Neural progenitor cell (in vitro differentiated cells): ENCODE results near the gene PDCD7. TPM values are rescaled to one million over a fixed set of nuclear protein-coding genes. Genes with fewer than 3 reads are reported as not detected.
"Not testable (repeated sequence)": the region's sequence is repeated elsewhere in the genome, so short reads cannot be mapped to it uniquely, and the experiment has no call there.

Experiments
- DNase-seq: peaks from one replicate; pipeline ENCODE4 v3.0.0-alpha.2; 2016; ENCODE audit warnings: low spot score
- H2AFZ ChIP-seq: fragments of 200-600 bp; sonication (generic); replicated peaks from 2 replicates; pipeline ENCODE4 v1.6.1; 2016; ENCODE audit warnings: antibody characterized with exemption
- H3F3A ChIP-seq: fragments of 200-600 bp; sonication (generic); 2 replicates; pipeline ENCODE4 v1.6.1; 2016; ENCODE audit warnings: antibody characterized with exemption, low read depth
- H3K27ac ChIP-seq: fragments of 200-600 bp; sonication (generic); 2 replicates; pipeline ENCODE4 v1.5.1; 2016; ENCODE audit warnings: mild to moderate bottlenecking
- H3K27me3 ChIP-seq: fragments of 200-600 bp; sonication (generic); 2 replicates; pipeline ENCODE4 v1.6.1; 2016; ENCODE audit warnings: mild to moderate bottlenecking, moderate library complexity
- H3K36me3 ChIP-seq: fragments of 200-600 bp; sonication (generic); 2 replicates; pipeline ENCODE4 v1.5.1; 2016
- H3K4me1 ChIP-seq: fragments of 200-600 bp; sonication (generic); 2 replicates; pipeline ENCODE4 v1.6.1; 2016; ENCODE audit warnings: mixed run types
- H3K4me2 ChIP-seq: fragments of 200-600 bp; sonication (generic); 2 replicates; pipeline ENCODE4 v1.6.1; 2016
- H3K4me3 ChIP-seq: fragments of 200-600 bp; sonication (generic); 2 replicates; pipeline ENCODE4 v1.5.1; 2016
- H3K79me2 ChIP-seq: fragments of 200-600 bp; sonication (generic); 2 replicates; pipeline ENCODE4 v1.6.1; 2016; ENCODE audit warnings: low read depth
- H3K9ac ChIP-seq: fragments of 200-600 bp; sonication (generic); 2 replicates; pipeline ENCODE4 v1.6.1; 2016
- H3K9me3 ChIP-seq: fragments of 200-600 bp; sonication (generic); 2 replicates; pipeline ENCODE4 v1.5.1; 2016; ENCODE audit warnings: low read depth
- H4K20me1 ChIP-seq: fragments of 200-600 bp; sonication (generic); 2 replicates; pipeline ENCODE4 v1.6.1; 2016; ENCODE audit warnings: low read depth
- H3K27ac Mint-ChIP-seq: 3 replicates; pipeline ENCODE4 v1.8.0; 2021; ENCODE audit warnings: mixed read lengths
- H3K27me3 Mint-ChIP-seq: 2 replicates; pipeline ENCODE4 v1.8.0; 2022; ENCODE audit warnings: low read depth, mild to moderate bottlenecking, inconsistent platforms, moderate library complexity, mixed read lengths; ENCODE audit not compliant: insufficient read depth
- H3K36me3 Mint-ChIP-seq: 3 replicates; pipeline ENCODE4 v1.8.0; 2021; ENCODE audit warnings: mixed read lengths
- H3K4me1 Mint-ChIP-seq: 3 replicates; pipeline ENCODE4 v1.8.0; 2021; ENCODE audit warnings: mixed read lengths
- H3K4me3 Mint-ChIP-seq: 3 replicates; pipeline ENCODE4 v1.8.0; 2021; ENCODE audit warnings: mild to moderate bottlenecking, moderate library complexity, mixed read lengths
- H3K9me3 Mint-ChIP-seq: 3 replicates; pipeline ENCODE4 v1.8.0; 2020; ENCODE audit warnings: mixed read lengths
- EZH2 ChIP-seq: fragments of 200-600 bp; sonication (generic); IDR thresholded peaks from 2 replicates; pipeline ENCODE4 v1.6.1; 2017; ENCODE audit warnings: antibody characterized with exemption, mild to moderate bottlenecking, moderate library complexity
- EZH2phosphoT487 ChIP-seq: fragments of 200-600 bp; sonication (generic); IDR thresholded peaks from 2 replicates; pipeline ENCODE4 v1.6.1; 2017; ENCODE audit warnings: antibody characterized with exemption
- total RNA-seq: library from RNA; depleted of rRNA; stranded (reverse); fragments of >200 nt; gene quantifications from 2 replicates; pipeline ENCODE4 v1.2.3, GENCODE V29; 2015; ENCODE audit warnings: low replicate concordance
- TF ChIP-seq, protein P1 (sequence below): fragments of 200-600 bp; sonication (generic); IDR thresholded peaks from 2 replicates; pipeline ENCODE4 v1.5.1; 2017; ENCODE audit warnings: antibody characterized with exemption, mild to moderate bottlenecking

Gene PDCD7
- total RNA-seq, 1 donor from 2014 or later = 24.7 TPM

DNA sequence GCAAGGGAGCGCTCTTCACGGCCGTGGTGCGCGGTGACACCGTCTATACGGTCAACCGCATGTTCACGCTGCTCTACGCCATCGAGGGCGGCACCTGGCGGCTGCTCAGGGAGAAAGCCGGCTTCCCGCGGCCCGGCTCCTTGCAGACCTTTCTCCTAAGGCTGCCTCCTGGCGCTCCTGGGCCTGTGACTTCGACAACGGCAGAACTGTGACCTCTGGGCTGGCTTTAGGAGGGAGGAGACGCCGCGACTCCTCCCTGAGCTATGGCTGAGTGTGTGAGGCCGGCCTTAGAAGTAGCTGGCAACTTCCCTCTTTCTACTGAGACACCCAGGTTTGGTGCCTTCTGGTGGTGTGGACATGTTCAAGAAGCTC, 55.6 kb downstream of the PDCD7 start:
- Histone ChIP-seq H3K36me3 (no peaks in the 10 kb centered on the region), H3K9ac (no peak overlapping the region), H2AFZ (no peak overlapping the region), H3K27ac (no peak overlapping the region), H3K79me2 (no peaks in the 10 kb centered on the region), H3K9me3 (no peaks in the 10 kb centered on the region), H4K20me1 (peaks cover 17% of the 10 kb centered on the region), H3K4me3 (no peak overlapping the region), H3K4me1 (peaks cover 23% of the 10 kb centered on the region), H3K27me3 (peaks cover 67% of the 10 kb centered on the region), H3F3A (peaks cover 26% of the 10 kb centered on the region), H3K4me2 (no peak overlapping the region)
- Mint-ChIP-seq H3K27me3 (peaks cover 19% of the 10 kb centered on the region), H3K27ac (peak overlapping the region; percentile 33), H3K4me3 (no peak overlapping the region), H3K36me3 (peaks cover 1% of the 10 kb centered on the region), H3K9me3 (peaks cover 2% of the 10 kb centered on the region), H3K4me1 (peaks cover 26% of the 10 kb centered on the region)
- DNase-seq = peak; percentile 77
- TF ChIP-seq EZH2 (no peak), EZH2phosphoT487 (no peak)
- TF ChIP-seq, protein P1, sequence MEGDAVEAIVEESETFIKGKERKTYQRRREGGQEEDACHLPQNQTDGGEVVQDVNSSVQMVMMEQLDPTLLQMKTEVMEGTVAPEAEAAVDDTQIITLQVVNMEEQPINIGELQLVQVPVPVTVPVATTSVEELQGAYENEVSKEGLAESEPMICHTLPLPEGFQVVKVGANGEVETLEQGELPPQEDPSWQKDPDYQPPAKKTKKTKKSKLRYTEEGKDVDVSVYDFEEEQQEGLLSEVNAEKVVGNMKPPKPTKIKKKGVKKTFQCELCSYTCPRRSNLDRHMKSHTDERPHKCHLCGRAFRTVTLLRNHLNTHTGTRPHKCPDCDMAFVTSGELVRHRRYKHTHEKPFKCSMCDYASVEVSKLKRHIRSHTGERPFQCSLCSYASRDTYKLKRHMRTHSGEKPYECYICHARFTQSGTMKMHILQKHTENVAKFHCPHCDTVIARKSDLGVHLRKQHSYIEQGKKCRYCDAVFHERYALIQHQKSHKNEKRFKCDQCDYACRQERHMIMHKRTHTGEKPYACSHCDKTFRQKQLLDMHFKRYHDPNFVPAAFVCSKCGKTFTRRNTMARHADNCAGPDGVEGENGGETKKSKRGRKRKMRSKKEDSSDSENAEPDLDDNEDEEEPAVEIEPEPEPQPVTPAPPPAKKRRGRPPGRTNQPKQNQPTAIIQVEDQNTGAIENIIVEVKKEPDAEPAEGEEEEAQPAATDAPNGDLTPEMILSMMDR = peak; percentile 58

DNA sequence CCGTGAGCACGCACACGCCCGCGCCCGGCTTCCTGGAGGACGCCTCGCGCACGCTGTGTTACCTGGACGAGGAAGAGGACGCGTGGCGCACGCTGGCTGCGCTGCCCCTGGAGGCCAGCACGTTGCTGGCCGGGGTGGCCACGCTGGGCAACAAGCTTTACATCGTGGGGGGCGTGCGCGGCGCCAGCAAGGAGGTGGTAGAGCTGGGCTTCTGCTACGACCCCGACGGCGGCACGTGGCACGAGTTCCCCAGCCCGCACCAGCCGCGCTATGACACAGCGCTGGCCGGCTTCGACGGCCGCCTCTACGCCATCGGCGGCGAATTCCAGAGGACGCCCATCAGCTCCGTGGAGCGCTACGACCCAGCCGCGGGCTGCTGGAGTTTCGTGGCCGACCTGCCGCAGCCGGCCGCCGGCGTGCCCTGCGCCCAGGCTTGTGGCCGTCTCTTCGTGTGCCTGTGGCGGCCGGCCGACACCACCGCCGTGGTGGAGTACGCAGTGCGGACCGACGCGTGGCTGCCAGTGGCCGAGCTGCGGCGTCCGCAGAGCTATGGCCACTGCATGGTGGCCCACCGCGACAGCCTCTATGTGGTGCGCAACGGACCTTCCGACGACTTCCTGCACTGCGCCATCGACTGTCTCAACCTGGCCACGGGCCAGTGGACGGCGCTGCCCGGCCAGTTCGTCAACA, 56.2 kb downstream of the PDCD7 start:
- Histone ChIP-seq H3K27ac (no peak overlapping the region), H3K4me3 (no peak overlapping the region), H3K9ac (no peak overlapping the region), H3K4me2 (no peak overlapping the region), H3K79me2 (no peaks in the 10 kb centered on the region), H3F3A (peaks cover 20% of the 10 kb centered on the region), H3K36me3 (no peaks in the 10 kb centered on the region), H3K9me3 (no peaks in the 10 kb centered on the region), H2AFZ (no peak overlapping the region), H3K27me3 (peaks cover 62% of the 10 kb centered on the region), H4K20me1 (peaks cover 12% of the 10 kb centered on the region), H3K4me1 (peaks cover 18% of the 10 kb centered on the region)
- TF ChIP-seq EZH2 (no peak), EZH2phosphoT487 (no peak)
- TF ChIP-seq, protein P1 = no peak
- Mint-ChIP-seq H3K9me3 (peaks cover 2% of the 10 kb centered on the region), H3K27ac (no peak overlapping the region), H3K4me3 (no peak overlapping the region), H3K4me1 (peaks cover 21% of the 10 kb centered on the region), H3K27me3 (peaks cover 18% of the 10 kb centered on the region), H3K36me3 (peaks cover 1% of the 10 kb centered on the region)
- DNase-seq = no peak

DNA sequence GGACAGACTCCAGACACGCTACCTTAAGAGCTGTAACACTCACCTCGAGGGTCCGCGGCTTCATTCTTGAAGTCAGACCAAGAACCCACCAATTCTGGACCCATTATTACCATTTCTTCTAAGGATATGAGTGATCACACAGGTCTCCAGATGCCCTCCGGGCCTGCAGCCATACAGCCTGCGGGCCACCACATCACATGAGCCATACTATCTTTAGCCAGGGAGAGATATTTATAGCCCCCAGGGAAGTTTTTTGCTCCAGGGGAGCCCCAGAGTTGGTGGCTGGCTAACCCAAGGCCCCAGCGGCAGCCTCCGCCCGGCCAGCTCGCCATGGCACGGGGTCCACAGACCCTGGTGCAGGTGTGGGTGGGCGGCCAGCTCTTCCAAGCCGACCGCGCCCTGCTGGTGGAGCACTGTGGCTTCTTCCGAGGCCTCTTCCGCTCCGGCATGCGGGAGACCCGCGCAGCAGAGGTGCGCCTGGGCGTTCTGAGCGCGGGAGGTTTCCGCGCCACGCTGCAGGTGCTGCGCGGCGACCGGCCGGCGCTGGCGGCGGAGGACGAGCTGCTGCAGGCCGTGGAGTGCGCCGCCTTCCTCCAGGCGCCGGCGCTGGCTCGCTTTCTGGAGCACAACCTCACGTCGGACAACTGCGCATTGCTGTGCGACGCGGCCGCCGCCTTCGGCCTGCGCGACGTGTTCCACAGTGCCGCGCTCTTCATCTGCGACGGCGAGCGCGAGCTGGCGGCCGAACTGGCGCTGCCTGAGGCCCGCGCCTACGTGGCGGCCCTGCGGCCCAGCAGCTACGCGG, 56.9 kb downstream of the PDCD7 start, which contains the start of gene KBTBD13:
TSS of gene KBTBD13 (plus strand) at position 261 of the 805 bp plus-strand sequence. CDS start at position 331, 70 bp downstream.
- Histone ChIP-seq H3K4me2 (no peak within 1 kb of the TSS), H4K20me1 (peaks cover 4% of the 10 kb centered on the region), H3K4me1 (peaks cover 10% of the 10 kb centered on the region), H3K79me2 (no peaks in the 10 kb centered on the region), H3F3A (peaks cover 13% of the 10 kb centered on the region), H3K27me3 (peaks cover 54% of the 10 kb centered on the region), H3K9ac (no peak within 1 kb of the TSS), H3K9me3 (no peaks in the 10 kb centered on the region), H3K27ac (no peak within 1 kb of the TSS), H3K36me3 (no peaks in the 10 kb centered on the region), H2AFZ (no peak within 1 kb of the TSS), H3K4me3 (no peak within 1 kb of the TSS)
- Mint-ChIP-seq H3K27me3 (peaks cover 11% of the 10 kb centered on the region), H3K27ac (peak within 1 kb of the TSS; percentile 33), H3K4me1 (peaks cover 17% of the 10 kb centered on the region), H3K36me3 (peaks cover 1% of the 10 kb centered on the region), H3K9me3 (peaks cover 2% of the 10 kb centered on the region), H3K4me3 (no peak within 1 kb of the TSS)
- DNase-seq = no peak
- TF ChIP-seq, protein P1 = no peak
- TF ChIP-seq EZH2 = no peak
- TF ChIP-seq EZH2phosphoT487 = no peak

DNA sequence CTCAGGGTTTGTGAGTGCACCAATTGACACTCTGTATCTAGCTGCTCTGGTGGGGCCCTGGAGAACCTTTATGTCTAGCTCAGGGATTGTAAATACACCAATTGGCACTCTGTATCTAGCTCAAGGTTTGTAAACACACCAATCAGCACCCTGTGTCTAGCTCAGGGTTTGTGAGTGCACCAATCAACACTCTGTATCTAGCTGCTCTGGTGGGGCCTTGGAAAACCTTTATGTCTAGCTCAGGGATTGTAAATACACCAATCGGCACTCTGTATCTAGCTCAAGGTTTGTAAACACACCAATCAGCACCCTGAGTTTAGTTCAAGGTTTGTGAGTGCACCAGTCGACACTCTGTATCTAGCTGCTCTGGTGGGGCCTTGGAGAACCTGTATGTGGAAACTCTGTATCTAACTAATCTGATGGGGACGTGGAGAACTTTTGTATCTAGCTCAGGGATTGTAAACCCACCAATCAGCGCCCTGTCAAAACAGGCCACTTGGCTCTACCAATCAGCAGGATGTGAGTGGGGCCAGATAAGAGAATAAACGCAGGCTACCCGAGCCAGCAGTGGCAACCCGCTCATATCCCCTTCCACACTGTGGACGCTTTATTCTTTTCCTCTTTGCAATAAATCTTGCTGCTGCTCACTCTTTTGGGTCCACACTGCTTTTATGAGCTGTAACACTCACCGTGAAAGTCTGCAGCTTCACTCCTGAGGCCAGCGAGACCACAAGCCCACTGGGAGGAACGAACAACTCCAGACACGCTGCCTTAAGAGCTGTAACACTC, 57.8 kb downstream of the PDCD7 start:
- H3K27me3 Mint-ChIP-seq, H2AFZ ChIP-seq, DNase-seq, H3K4me1 ChIP-seq, H3K79me2 ChIP-seq, H4K20me1 ChIP-seq, H3K9me3 Mint-ChIP-seq, H3K4me3 ChIP-seq, H3K36me3 Mint-ChIP-seq, H3K4me2 ChIP-seq, H3K9ac ChIP-seq, H3K36me3 ChIP-seq, H3K4me3 Mint-ChIP-seq, H3F3A ChIP-seq, H3K9me3 ChIP-seq, H3K27ac ChIP-seq: not testable (repeated sequence)
- H3K27me3 ChIP-seq = peaks cover 46% of the 10 kb centered on the region
- Mint-ChIP-seq H3K4me1 (peaks cover 11% of the 10 kb centered on the region), H3K27ac (peak overlapping the region; percentile 33)

DNA sequence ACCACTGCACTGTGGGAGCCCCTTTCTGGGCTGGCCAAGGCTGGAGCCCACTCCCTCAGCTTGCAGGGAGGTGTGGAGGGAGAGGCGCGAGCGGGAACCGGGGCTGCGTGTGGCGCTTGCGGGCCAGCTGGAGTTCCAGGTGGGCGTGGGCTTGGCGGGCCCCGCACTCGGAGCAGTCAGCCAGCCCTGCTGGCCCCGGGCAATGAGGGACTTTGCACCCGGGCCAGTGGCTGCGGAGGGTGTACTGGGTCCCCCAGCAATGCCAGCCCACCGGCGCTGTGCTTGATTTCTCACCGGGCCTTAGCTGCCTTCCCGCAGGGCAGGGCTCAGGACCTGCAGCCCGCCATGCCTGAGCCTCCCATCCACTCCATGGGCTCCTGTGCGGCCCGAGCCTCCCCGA, 58.7 kb downstream of the PDCD7 start:
- H3K9me3 Mint-ChIP-seq, H3K4me2 ChIP-seq, H3K4me1 Mint-ChIP-seq, H3K27ac Mint-ChIP-seq, H3K36me3 Mint-ChIP-seq, H3K36me3 ChIP-seq, H3K4me3 Mint-ChIP-seq, H2AFZ ChIP-seq, H3K4me3 ChIP-seq, H3K4me1 ChIP-seq, H3F3A ChIP-seq, H3K79me2 ChIP-seq, H3K27me3 Mint-ChIP-seq, H3K27ac ChIP-seq, DNase-seq, H3K9me3 ChIP-seq, H3K9ac ChIP-seq, H4K20me1 ChIP-seq: not testable (repeated sequence)
- peaks cover 38% of the 10 kb centered on the region for H3K27me3 ChIP-seq
